ENCODE results near the gene RSKR.
"Not testable (repeated sequence)": the region's sequence is repeated elsewhere in the genome, so short reads cannot be mapped to it uniquely, and the experiment has no call there.

Gene RSKR

DNA sequence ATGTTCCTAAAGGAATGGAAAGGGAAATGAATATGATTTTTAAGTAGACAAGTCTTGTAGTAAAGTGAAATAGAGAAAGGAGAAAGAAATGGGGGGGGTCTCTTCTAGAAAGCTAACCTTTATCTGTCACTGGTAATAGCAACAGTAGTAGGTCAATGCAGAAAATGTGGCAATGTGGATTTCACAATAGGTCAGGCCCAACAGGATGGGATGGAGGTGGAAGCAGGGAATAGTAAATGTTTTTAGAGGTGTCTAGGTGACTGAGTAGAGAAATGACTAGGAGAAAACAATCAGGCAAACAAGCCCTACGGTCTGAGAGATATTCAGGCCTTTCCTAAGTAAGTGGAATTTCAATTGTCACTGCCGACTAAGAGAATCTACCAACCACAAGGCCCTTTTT, 6.0 kb upstream of the RSKR start:
- no peak for DNase-seq

- no peak for DNase-seq
These were observed 4.5 kb upstream of the RSKR start for GRCh38 chr17:28618464-28618863.

DNA sequence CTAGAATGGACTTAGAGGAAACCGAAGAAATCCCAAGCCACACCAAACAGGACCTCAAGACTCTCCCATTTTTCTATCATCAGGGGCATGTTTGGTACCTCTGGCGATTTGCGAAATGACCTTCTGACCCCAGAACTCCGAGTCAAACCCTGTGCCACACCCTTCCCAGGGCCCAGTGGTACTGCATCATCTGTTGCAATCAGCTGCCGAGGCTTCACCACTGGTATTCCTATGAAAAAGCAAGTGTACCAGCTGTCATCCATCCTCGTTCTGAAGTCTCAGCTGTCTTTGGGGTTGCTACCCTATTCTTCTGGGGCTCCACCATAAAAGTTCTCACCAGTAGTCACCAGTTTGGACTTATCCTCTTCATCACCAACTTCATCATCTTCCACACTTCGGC, 2.3 kb upstream of the RSKR start:
- DNase-seq, result no peak

GRCh38 chr17:28615260-28615940, 1.4 kb upstream of the RSKR start:
- DNase-seq, result no peak

DNA sequence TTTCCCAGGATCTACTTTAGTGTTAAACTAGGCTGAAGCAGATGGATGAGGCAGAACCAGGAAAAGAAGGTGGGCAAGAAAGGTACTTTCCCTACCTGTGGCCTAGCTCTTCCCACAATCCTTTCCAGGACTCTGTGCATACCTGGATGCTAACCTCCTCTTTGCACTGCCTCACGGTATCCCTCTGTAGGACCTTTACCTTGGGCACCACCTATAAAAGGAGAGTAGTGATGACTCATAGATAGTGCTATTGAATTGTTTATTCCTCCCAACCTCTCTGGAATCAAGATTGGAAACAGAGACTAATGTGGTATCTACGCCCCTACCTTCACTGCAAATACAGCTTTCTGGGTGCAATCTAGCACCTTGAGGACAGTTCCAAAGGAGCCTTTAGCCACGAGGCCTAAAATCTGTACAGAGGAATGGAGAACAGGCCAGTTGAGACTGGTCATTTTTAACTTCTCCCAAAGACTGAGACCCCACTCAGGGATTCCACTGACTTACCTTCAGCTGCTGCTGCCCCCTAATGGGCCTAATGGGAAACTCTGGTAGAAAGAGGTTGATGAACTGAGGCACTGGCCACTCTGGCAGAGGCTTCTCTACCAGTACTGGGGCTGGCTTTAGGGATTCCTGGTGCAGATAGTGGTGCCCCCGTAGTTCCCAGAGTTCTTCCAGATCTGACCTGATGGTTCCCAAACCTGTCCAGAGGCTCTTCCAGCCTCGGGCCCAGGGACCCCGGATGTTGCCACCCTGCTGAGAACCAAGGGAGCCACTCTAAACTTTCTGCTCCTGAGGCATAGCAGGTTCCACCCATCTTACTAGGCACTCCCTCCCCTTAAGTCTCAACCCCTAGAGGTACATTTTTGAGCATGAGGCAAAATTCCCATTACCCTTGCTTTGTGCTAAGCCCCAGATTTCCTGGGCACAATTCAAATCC, 781 bp downstream of the RSKR start:
- DNase-seq, result peak; percentile 35

- no peak for DNase-seq
These were observed 1.5 kb downstream of the RSKR start for GRCh38 chr17:28612531-28612930.

GRCh38 chr17:28610376-28610775, 3.6 kb downstream of the RSKR start:
- DNase-seq, result no peak

- not testable (repeated sequence) for DNase-seq
These were observed 10.0 kb downstream of the RSKR start for GRCh38 chr17:28604031-28604430.

GRCh38 chr17:28599311-28600184, 14.4 kb downstream of the RSKR start:
- peak; percentile 38 for DNase-seq

- peak; percentile 94 for DNase-seq
These were observed 15.1 kb downstream of the RSKR start, which contains the start of gene SPAG5 for GRCh38 chr17:28598799-28599310. Gene SPAG5, minus strand, starts transcription at chr17:28599025. Its CDS starts 79 bp downstream, at chr17:28598946.

DNA sequence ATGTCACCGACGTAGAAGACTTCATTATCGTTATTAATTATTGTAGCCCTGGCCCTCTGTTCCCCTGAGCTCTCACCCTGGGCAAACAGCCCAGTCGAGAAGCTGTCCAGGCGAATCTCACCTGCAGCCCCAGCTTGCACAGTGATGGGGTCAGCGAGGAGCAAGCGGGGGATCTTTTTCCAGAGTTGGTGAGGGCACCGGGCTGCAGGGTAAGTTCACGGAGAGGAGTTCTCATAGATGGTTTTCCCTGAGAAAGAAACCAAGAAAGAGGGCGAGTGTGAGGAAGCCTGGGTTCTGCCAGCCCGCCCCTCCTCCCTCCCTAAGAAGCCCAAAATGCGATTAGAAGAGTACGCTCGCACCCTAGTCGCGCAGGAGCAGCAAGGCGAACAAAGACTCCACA, 15.6 kb downstream of the RSKR start:
- DNase-seq, result no peak

GRCh38 chr17:28597606-28598383, 16.2 kb downstream of the RSKR start:
- DNase-seq, result no peak

GRCh38 chr17:28592260-28592659, 21.7 kb downstream of the RSKR start:
- no peak for DNase-seq

- no peak for DNase-seq
These were observed 28.1 kb downstream of the RSKR start for GRCh38 chr17:28585851-28586250.

DNA sequence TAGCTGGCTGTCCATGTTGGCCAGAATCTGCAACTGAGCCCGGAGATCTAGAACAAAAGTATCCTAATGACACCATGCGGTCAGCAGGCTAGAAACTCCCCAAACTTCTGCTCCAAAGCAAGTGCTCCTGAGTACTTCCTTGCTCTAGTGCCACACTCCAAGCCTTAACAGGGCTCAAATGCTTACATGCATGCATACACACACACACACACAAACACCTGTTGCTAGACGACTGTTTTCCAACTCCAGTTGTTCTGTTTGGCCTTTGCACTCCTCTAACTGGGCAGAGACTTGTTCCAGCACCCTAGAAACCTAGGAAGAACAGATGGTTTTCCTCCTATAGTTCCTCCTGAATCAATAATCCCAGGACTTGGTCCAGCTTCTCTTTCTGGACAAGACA, 29.6 kb downstream of the RSKR start:
- DNase-seq, result no peak

DNA sequence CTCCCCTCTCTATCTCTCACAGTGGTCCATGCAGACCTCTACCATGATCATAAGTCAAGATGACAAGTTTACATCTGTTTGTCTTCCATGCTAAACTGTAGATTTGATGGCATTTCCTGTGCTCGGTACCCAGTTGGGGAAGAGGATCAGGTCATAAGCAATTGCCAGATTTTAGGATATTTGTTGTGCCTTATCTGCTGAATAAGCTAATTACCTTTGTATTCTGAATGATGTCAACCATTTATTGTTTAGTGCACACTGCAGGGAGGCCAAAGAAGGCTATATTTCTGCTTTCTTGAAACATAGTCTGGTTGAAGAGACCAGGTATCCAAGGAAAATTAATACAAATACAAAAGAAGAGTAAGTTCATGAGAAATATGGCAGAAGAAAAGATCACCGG, 31.5 kb downstream of the RSKR start:
- no peak for DNase-seq

- no peak for DNase-seq
These were observed 33.0 kb downstream of the RSKR start for GRCh38 chr17:28580959-28581358.

DNA sequence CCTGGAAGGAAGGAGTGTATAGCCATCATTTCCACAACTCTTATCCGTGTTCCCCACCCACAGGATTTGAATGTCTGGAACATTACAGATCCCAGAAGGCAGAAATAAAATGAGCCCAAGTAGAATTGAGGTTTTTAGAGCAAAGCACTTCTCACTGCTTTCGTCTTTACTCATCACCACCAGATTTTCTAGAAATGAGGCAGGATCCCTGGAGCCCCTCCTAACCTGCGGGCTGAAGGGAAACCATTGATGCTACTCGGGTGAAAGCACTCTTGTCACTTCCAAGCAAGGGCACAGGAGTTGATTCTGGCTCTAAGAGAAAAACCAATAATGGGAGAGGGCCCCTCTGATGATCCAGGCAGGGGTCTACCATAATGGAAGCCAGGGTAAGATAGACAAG, 34.5 kb downstream of the RSKR start:
- DNase-seq, result no peak

- no peak for DNase-seq
These were observed 35.5 kb downstream of the RSKR start for GRCh38 chr17:28578246-28579195.

- DNase-seq, result no peak
These were observed 36.5 kb downstream of the RSKR start for GRCh38 chr17:28577466-28577824.

All from activated gamma-delta T cell treated with Interleukin-2 at 50 U/mL for 16 hours (primary cell).